ENCODE data around the gene UHRF2. TPM values are rescaled to one million over a fixed set of nuclear protein-coding genes. Genes with fewer than 3 reads are reported as not detected.
A peak's percentile ranks its signal among the peaks of the same experiment; 100 is the strongest.

UHRF2 gene
- total RNA-seq, 1 experiment from 2014 or later: 58.3 TPM

GRCh38 chr9:6382681-6383080, 30.3 kb upstream of the UHRF2 start:
- TF ChIP-seq, protein P1, sequence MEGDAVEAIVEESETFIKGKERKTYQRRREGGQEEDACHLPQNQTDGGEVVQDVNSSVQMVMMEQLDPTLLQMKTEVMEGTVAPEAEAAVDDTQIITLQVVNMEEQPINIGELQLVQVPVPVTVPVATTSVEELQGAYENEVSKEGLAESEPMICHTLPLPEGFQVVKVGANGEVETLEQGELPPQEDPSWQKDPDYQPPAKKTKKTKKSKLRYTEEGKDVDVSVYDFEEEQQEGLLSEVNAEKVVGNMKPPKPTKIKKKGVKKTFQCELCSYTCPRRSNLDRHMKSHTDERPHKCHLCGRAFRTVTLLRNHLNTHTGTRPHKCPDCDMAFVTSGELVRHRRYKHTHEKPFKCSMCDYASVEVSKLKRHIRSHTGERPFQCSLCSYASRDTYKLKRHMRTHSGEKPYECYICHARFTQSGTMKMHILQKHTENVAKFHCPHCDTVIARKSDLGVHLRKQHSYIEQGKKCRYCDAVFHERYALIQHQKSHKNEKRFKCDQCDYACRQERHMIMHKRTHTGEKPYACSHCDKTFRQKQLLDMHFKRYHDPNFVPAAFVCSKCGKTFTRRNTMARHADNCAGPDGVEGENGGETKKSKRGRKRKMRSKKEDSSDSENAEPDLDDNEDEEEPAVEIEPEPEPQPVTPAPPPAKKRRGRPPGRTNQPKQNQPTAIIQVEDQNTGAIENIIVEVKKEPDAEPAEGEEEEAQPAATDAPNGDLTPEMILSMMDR (IDR thresholded peaks at IDR 0.05; ENCODE audit: unreplicated experiment): no peak
- H3K4me3 Mint-ChIP-seq (ENCODE audit: unreplicated experiment): no peak overlapping the region
- BruUV-seq (replicated peaks): no TSS peak
- intact Hi-C loops (cut with micrococcal nuclease): no loop called here
- H3K27ac Mint-ChIP-seq (ENCODE audit: low read depth, unreplicated experiment): peak overlapping the region; percentile 98
- H3K27me3 Mint-ChIP-seq (ENCODE audit: insufficient read depth, unreplicated experiment): no peaks in the 10 kb centered on the region
- POLR2A ChIA-PET: interaction anchor here (1.0 to 3.8 kb wide), 6 partner anchors 17 to 184 kb away, joined by 3 to 31 read pairs (median 4); partner anchors contain the start of gene UHRF2
- peak; percentile 54 for DNase-seq (ENCODE audit: unreplicated experiment)
- CTCF ChIA-PET: interaction anchor here (0.6 kb wide), 2 partner anchors 28 to 29 kb away, joined by 3 read pairs; no protein-coding TSS in a partner anchor
- H3K4me1 Mint-ChIP-seq (ENCODE audit: insufficient read depth, unreplicated experiment): peaks cover 27% of the 10 kb centered on the region
- peaks cover 8% of the 10 kb centered on the region for H3K9me3 Mint-ChIP-seq (ENCODE audit: unreplicated experiment)
- no peaks in the 10 kb centered on the region for H3K36me3 Mint-ChIP-seq (ENCODE audit: insufficient read depth, unreplicated experiment)

GRCh38 chr9:6383551-6384225, 29.3 kb upstream of the UHRF2 start:
- Mint-ChIP-seq H3K4me3 (ENCODE audit: unreplicated experiment) (peak overlapping the region; percentile 52), H3K27me3 (ENCODE audit: insufficient read depth, unreplicated experiment) (no peaks in the 10 kb centered on the region), H3K4me1 (ENCODE audit: insufficient read depth, unreplicated experiment) (peaks cover 27% of the 10 kb centered on the region), H3K27ac (ENCODE audit: low read depth, unreplicated experiment) (peak overlapping the region; percentile 98), H3K9me3 (ENCODE audit: unreplicated experiment) (peaks cover 7% of the 10 kb centered on the region), H3K36me3 (ENCODE audit: insufficient read depth, unreplicated experiment) (no peaks in the 10 kb centered on the region)
- intact Hi-C loops (cut with micrococcal nuclease): no loop called here
- BruUV-seq (replicated peaks): TSS peak; percentile 82
- DNase-seq (ENCODE audit: unreplicated experiment): peak; percentile 65
- TF ChIP-seq, protein P1 (IDR thresholded peaks at IDR 0.05; ENCODE audit: unreplicated experiment): no peak
- ChIA-PET POLR2A (interaction anchor here (0.8 to 3.8 kb wide), 8 partner anchors 16 to 374 kb away, joined by 3 to 31 read pairs (median 4); partner anchors contain the start of genes KDM4C and UHRF2), CTCF (interaction anchor here (0.6 to 1.4 kb wide), 4 partner anchors 30 to 186 kb away, joined by 3 read pairs; no protein-coding TSS in a partner anchor)

GRCh38 chr9:6384732-6385131, 28.3 kb upstream of the UHRF2 start:
- H3K4me1 Mint-ChIP-seq (ENCODE audit: insufficient read depth, unreplicated experiment): peaks cover 27% of the 10 kb centered on the region
- H3K36me3 Mint-ChIP-seq (ENCODE audit: insufficient read depth, unreplicated experiment): no peaks in the 10 kb centered on the region
- H3K27ac Mint-ChIP-seq (ENCODE audit: low read depth, unreplicated experiment): peak overlapping the region; percentile 98
- H3K9me3 Mint-ChIP-seq (ENCODE audit: unreplicated experiment): peaks cover 7% of the 10 kb centered on the region
- ChIA-PET CTCF (interaction anchor here (0.6 to 1.4 kb wide), 3 partner anchors 26 to 32 kb away, joined by 3 to 4 read pairs (median 3); no protein-coding TSS in a partner anchor), POLR2A (interaction anchor here (0.7 to 3.8 kb wide), 3 partner anchors 23 to 129 kb away, joined by 3 to 31 read pairs (median 3); partner anchors contain the start of gene UHRF2)
- peak; percentile 62 for DNase-seq (ENCODE audit: unreplicated experiment)
- BruUV-seq (replicated peaks): no TSS peak
- intact Hi-C loops (cut with micrococcal nuclease): no loop called here
- H3K27me3 Mint-ChIP-seq (ENCODE audit: insufficient read depth, unreplicated experiment): no peaks in the 10 kb centered on the region
- TF ChIP-seq, protein P1 (IDR thresholded peaks at IDR 0.05; ENCODE audit: unreplicated experiment): no peak
- peak overlapping the region; percentile 52 for H3K4me3 Mint-ChIP-seq (ENCODE audit: unreplicated experiment)

DNA sequence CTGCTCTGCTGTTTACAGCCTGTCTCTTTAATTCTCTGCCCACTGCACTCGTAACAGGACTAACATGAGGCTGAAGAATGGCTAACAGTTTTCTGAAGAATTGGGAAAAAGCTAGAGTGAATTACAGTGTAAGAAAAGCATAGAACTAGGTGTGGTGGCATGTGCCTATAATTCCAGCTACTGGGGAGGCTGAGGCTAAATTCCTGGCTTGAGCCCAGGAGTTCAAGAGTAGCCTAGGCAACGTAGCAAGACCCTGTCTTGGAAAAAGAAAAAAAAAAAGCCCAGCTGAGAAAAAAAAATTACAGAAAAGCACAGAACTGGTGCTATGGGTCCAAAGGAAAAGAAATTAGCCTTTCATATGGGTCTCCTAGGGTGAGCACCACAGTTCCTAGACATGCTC, 13.9 kb upstream of the UHRF2 start:
- no peak overlapping the region for H3K4me3 Mint-ChIP-seq (ENCODE audit: unreplicated experiment)
- TF ChIP-seq, protein P1 (IDR thresholded peaks at IDR 0.05; ENCODE audit: unreplicated experiment): no peak
- no peak for DNase-seq (ENCODE audit: unreplicated experiment)
- intact Hi-C loops (cut with micrococcal nuclease): no loop called here
- BruUV-seq (replicated peaks): no TSS peak
- H3K9me3 Mint-ChIP-seq (ENCODE audit: unreplicated experiment): no peaks in the 10 kb centered on the region
- no peaks in the 10 kb centered on the region for H3K4me1 Mint-ChIP-seq (ENCODE audit: insufficient read depth, unreplicated experiment)
- no peaks in the 10 kb centered on the region for H3K27me3 Mint-ChIP-seq (ENCODE audit: insufficient read depth, unreplicated experiment)
- ChIA-PET POLR2A (no interaction called here), CTCF (interaction anchor here (0.7 to 1.5 kb wide), 3 partner anchors 37 to 170 kb away, joined by 3 to 4 read pairs (median 4); no protein-coding TSS in a partner anchor)
- H3K36me3 Mint-ChIP-seq (ENCODE audit: insufficient read depth, unreplicated experiment): no peaks in the 10 kb centered on the region
- no peak overlapping the region for H3K27ac Mint-ChIP-seq (ENCODE audit: low read depth, unreplicated experiment)

Data from MCF 10A (cell line).